HG03558 (cell line): Measurements from ENCODE around the gene CNOT1.
"Not testable (repeated sequence)": the region's sequence is repeated elsewhere in the genome, so short reads cannot be mapped to it uniquely, and the experiment has no call there.

Experiments used
- ATAC-seq: cut with Tn5 transposase; IDR thresholded peaks from one replicate; pipeline ENCODE4 v1.9.1; 2021; ENCODE audit warnings: moderate number of reproducible peaks; ENCODE audit not compliant: unreplicated experiment; ENCODE audit errors: extremely low read depth

Gene CNOT1

GRCh38 chr16:58492066-58492465 lies 137.6 kb downstream of the CNOT1 start:
- ATAC-seq: no peak

- ATAC-seq: not testable (repeated sequence)
Measured at GRCh38 chr16:58490539-58490938, 139.1 kb downstream of the CNOT1 start.

- no peak for ATAC-seq
Measured at GRCh38 chr16:58490065-58490464, 139.6 kb downstream of the CNOT1 start.

- ATAC-seq: no peak
Measured at GRCh38 chr16:58488531-58488930, 141.1 kb downstream of the CNOT1 start.

- no peak for ATAC-seq
Measured at GRCh38 chr16:58487566-58488351, 141.9 kb downstream of the CNOT1 start.

GRCh38 chr16:58485184-58485887 lies 144.3 kb downstream of the CNOT1 start:
- no peak for ATAC-seq

GRCh38 chr16:58481931-58482330 lies 147.7 kb downstream of the CNOT1 start:
- no peak for ATAC-seq

GRCh38 chr16:58481226-58481869 lies 148.3 kb downstream of the CNOT1 start:
- ATAC-seq: no peak

- no peak for ATAC-seq
Measured at GRCh38 chr16:58478427-58478826, 151.2 kb downstream of the CNOT1 start.

- no peak for ATAC-seq
Measured at GRCh38 chr16:58476791-58477190, 152.8 kb downstream of the CNOT1 start.

- ATAC-seq: no peak
Measured at GRCh38 chr16:58475091-58475619, 154.5 kb downstream of the CNOT1 start.

- no peak for ATAC-seq
Measured at GRCh38 chr16:58474296-58474695, 155.3 kb downstream of the CNOT1 start.

- no peak for ATAC-seq
Measured at GRCh38 chr16:58472827-58473226, 156.8 kb downstream of the CNOT1 start.

- ATAC-seq: no peak
Measured at GRCh38 chr16:58472266-58472665, 157.4 kb downstream of the CNOT1 start.

GRCh38 chr16:58471209-58471975 lies 158.2 kb downstream of the CNOT1 start:
- no peak for ATAC-seq
